SHP77 treated with DMSO at 0.1 percent for 48 hours (cell line): ENCODE data around the gene GBP6.
A peak's percentile ranks its signal among the peaks of the same experiment; 100 is the strongest.
"Not testable (repeated sequence)": the region's sequence is repeated elsewhere in the genome, so short reads cannot be mapped to it uniquely, and the experiment has no call there.

ENCODE experiments used
- DNase-seq: peaks from one replicate; lab custom pipeline; 2025; lab: John Stamatoyannopoulos, UW

Gene GBP6

GRCh38 chr1:89363638-89364536 is at the start of gene GBP6:
Gene GBP6 (plus strand): TSS chr1:89364059. CDS start chr1:89368552, 4,493 bp downstream.
- DNase-seq = no peak

DNA sequence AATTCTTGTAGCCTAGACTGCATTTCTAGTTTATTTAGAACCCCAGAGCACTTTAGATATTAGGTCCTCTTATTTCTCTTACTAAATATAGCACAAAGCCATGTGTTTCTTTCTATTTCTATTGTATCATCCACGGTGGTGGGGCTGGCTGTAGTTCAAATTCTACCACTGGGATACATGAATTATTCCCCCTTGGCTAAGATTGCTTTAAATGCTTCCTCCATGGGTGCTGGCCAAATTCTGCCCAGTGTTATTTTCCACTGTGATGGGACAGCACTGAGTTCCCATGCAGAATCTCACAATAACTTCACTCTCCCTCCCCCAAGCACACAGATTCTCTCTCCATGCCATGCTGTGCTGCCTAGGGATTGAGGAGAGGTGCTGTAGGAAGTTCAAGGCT is 41.5 kb upstream of the GBP6 start:
- DNase-seq = no peak

- DNase-seq = no peak
These were observed 32.0 kb upstream of the GBP6 start for GRCh38 chr1:89331890-89332289.

- no peak for DNase-seq
These were observed 31.4 kb upstream of the GBP6 start for GRCh38 chr1:89332461-89332860.

DNA sequence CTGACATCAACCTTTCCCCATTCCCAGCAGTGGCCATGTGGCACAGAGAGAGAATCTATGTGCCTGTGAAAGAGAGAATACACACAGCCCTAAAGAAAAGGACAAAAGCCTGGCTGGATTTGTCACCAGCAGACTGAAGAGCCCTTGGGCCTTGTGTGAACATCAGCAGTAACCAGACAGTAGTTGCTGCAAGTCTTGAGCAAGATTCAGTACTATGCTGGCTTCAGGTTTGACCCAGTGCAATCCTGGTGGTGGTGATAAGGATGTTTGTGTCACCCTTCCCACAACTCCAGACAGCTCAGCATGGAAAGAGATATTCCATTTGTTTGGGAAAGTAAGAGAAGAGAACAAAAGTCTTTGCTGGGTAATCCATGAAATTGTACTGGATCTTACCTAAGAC is 28.4 kb upstream of the GBP6 start:
- DNase-seq = no peak

- DNase-seq = no peak
These were observed 26.0 kb upstream of the GBP6 start for GRCh38 chr1:89337903-89338302.

DNA sequence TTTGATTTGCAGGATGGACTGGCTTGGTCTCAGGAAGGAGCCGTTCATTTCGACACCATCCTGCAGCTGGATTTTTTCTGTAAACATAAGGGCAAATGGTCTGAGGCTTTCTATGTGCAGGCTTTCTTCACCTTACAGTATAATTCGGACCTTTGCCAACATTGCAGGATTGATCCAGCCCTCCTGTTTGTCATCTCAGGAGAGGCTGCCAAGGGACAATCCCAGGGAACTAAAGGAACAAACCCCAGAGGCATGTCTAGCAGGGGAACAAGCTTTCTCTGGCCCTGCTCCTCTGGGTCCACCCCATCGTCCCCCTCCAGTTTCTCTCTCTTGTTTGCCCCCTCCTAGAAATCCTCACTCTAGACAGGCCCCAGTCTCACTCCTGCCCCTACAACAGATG is 24.8 kb upstream of the GBP6 start:
- no peak for DNase-seq

DNA sequence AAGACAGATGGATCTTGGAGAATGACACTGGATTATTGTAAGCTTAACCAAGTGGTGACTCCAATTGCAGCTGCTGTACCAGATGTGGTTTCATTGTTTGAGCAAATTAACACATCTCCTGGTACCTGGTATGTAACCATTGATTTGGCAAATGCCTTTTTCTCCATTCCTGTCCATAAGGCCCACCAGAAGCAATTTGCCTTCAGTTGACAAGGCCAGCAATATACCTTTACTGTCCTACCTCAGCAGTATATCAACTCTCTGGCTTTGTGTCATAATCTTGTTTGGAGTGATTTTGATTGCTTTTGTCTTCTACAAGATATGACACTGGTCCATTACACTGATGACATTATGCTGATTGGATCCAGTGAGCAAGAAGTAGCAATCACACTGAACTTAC is 18.4 kb upstream of the GBP6 start:
- not testable (repeated sequence) for DNase-seq

- DNase-seq = no peak
These were observed 16.6 kb upstream of the GBP6 start for GRCh38 chr1:89347296-89347695.

DNA sequence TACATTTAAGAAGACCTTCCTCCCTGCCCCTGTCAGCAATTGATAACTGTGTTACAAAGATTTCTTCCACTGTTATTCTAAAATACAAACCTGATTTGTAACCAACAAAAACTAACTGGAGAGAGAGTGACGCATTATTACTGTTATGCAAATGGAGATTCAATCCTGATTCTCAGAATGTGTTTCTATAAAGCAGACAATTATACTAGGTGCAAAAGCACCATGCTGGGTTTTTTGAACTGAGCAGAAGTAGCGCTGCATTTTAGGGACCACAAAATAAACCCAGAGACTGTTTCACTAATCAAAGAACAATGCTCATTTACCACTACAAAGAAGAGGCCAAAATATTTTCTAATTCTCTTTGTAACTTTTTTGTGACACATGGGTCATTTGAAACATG is 13.6 kb upstream of the GBP6 start:
- no peak for DNase-seq

DNA sequence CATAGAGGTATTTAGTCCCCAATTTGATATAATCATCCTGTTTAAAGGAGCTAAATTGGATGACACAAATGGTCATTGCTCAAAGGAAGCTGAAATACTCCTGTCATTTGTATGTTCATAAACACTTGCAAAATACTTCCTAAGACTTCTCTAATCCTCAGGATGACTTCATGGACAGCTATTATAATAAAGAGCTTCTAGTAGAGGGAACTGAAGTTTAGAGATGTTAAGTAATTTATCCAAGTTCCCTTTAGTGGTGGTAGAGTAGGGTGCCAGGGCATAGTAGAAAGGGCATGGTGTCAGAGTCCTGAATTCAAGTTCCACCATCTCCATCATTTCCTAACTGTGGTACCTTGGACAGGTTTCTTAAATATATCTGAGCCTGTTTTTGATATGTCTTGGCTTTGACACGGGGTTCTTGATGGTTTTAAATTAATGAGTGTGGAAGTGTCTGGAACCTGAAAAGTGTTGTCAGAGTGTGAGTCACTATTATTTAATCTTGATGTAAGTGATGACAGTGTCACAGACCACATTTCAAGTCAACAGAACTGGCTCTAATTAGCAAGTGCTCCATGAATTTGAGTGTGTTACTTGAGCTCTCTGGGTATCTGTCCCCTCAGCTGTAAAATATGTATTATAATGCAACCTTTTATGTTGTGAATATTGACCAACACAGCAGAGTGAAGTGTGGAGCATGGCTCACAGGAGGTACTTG is 12.1 kb upstream of the GBP6 start:
- DNase-seq = no peak

GRCh38 chr1:89352421-89352820 is 11.4 kb upstream of the GBP6 start:
- no peak for DNase-seq

GRCh38 chr1:89354205-89354604 is 9.7 kb upstream of the GBP6 start:
- DNase-seq = no peak

DNA sequence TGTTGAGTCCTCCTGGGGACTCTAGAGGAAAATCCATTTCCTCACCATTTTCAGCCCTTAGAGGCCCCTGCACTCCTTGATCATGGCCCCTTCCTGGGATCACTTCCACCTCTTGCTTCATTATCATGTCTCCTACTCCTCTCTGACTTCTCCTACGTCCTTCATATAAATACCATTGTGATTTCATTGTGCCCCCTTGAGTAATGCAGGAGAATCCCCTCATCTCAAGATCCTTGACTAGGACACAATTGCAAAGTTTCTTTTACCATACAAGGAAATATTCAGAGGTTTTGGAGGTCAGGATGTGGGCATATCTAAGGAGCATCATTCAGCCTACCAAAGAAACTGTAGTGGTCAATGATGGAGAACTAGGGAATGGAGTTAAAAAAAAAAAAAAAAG is 8.8 kb upstream of the GBP6 start:
- DNase-seq = no peak

DNA sequence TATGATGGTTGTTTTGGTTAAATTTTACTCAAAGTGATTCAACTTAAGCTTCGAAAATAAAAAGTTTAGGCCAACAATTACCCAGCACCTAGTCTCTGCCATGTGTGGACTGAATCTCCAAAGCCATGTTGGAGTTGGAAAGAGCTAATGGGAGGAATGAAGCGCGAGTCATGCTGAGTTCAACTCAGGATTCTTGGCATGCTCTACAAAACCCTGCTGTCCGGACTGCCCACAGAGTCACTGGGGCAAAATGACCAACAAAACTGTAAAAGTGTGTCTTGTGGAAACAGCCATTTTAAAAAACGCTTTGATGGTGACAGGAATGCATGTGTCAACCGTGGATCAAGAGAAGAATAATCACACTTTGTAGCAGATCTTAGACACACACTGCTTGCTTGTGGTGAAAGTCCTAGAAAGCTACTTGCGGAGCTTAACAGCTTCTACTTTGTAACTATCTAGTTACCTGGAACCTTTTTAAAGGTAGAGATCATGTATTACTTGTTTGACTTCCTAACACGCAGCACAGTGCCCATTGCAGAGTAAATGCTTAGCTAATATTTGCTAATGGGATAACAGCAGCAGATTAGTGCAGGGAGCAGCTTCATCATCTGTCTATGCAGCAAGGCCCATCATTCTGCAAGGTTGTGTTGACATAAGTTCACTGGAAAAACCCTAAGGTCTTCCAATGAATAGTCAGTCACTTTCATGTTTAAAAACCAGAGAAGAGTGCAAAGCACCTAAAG is 7.0 kb upstream of the GBP6 start:
- DNase-seq = no peak

- DNase-seq = peak; percentile 27
These were observed 5.5 kb upstream of the GBP6 start for GRCh38 chr1:89358287-89358893.

- no peak for DNase-seq
These were observed 3.1 kb upstream of the GBP6 start for GRCh38 chr1:89360716-89361115.

DNA sequence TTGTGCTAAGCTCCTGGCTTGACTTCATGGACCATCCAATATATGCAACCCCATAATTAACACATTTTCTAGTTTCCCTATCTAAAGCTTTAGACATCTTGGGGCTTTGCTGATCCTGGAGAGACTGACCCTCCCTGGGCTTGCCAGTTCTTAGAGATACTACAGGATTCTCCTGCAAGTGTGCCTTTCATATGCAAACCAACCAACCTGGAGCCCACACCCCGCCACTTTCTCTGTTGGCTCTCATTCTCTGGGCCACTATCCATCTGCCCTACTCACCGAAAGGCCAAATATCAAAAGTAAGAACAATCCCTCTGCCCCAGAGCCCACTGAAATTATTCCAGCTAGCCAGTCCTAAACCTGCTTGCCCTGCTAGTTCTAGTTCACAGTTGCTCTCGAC is 2.2 kb upstream of the GBP6 start:
- DNase-seq = no peak

DNA sequence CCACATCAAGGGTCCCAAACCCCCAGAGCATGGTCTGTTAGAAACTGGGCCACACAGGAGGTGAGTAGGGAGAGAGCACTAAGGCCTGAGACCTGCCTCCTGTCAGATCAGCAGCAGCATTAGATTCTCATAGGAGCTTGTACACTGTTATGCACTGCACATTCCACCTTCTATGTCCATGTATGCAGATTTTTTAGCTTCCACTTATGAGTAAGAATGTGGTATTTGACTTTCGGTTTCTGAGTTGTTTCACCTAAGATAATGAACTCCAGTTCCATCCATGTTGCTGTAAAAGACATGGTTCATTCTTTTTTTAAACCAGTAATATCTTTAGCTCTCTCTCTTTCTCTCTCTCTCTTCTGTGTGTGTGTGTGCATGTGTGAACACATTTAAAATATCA is 663 bp upstream of the GBP6 start:
- no peak for DNase-seq

DNA sequence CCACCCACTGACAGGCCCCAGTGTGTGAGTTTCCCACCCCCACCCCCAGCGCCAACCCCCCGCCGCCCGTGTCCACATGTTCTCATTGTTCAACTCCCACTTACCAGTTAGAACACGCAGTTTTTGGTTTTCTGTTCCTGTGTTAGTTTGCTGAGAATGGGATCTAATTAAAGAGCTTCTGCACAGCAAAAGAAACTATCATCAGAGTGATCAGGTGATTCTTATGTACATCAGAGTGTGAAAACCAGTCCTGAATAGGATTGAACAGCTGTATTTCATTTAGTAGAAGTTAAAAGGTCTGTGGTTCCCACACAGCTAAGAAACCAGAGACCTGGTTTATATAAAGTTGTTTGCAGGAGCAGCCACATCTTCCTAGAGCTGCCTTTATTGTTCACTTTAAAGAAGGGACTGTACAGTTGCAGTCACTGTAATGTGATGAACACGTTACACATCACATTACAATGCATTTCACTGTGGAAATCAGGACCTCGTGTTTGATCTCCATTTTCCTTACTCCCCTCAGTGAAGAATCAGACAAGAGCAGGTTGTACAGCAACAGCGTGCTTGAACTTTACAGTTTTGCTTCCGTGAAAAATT is 1.2 kb downstream of the GBP6 start:
- DNase-seq = no peak

DNA sequence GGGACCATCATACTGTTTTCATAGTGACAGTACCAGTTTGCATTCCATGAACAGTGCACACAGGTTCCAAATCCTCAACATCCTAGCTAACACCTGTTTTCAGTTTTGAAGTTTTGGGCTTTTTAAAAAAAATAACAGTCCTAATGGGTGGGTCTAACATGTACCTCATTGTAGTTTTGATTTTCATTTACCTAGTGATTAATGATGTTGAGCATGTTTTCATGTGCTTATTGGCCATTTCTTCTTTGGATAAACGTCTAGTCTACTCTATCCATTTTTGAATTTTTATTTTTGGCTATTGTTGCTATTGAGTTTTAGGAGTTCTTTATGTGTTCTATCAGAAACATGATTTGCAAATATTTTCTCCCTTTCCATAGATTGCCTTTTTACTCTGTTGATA is 3.4 kb downstream of the GBP6 start:
- DNase-seq = no peak

DNA sequence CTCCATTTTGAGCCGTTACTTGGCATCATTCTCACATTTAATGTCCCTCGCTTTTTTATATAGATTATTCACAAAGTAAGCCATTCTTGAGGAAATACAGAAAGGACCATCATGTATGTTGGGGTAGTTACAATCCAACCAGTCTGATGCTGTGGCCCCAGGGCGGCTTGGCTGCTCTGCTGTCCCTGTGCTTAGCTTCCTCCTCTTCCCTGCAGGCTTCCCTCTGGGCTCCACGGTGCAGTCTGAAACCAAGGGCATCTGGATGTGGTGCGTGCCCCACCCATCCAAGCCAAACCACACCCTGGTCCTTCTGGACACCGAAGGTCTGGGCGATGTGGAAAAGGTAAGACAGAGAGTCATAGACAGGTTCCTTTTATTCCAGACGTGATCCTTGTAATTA is 5.5 kb downstream of the GBP6 start:
- no peak for DNase-seq
